ENCODE results near the gene PBX3.

DNA sequence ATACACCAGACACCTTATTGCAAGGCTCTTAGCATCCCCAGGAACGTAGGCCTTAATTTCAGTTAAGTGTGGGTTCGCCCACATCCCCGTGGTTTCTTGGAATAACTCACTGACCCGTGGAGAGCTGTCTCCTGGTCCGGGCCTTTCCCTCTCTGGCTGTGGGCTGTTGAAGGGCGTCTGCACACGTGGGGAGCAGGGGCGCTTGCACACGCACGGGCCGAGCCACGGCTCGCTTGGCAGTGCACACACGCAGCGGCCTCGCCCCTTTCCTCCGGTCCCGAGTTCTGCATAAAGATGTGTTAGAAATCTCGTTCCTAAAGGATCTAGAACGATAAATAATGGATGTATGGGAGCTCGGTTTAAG lies 141.9 kb downstream of the PBX3 start:
- TF ChIP-seq, protein P1, sequence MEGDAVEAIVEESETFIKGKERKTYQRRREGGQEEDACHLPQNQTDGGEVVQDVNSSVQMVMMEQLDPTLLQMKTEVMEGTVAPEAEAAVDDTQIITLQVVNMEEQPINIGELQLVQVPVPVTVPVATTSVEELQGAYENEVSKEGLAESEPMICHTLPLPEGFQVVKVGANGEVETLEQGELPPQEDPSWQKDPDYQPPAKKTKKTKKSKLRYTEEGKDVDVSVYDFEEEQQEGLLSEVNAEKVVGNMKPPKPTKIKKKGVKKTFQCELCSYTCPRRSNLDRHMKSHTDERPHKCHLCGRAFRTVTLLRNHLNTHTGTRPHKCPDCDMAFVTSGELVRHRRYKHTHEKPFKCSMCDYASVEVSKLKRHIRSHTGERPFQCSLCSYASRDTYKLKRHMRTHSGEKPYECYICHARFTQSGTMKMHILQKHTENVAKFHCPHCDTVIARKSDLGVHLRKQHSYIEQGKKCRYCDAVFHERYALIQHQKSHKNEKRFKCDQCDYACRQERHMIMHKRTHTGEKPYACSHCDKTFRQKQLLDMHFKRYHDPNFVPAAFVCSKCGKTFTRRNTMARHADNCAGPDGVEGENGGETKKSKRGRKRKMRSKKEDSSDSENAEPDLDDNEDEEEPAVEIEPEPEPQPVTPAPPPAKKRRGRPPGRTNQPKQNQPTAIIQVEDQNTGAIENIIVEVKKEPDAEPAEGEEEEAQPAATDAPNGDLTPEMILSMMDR (IDR thresholded peaks at IDR 0.05): no peak
- TF ChIP-seq POLR2A (IDR thresholded peaks at IDR 0.05): no peak
